H1 (cell line): ENCODE results near the gene APH1B. TPM values are rescaled to one million over a fixed set of nuclear protein-coding genes. Genes with fewer than 3 reads are reported as not detected.

ENCODE experiments used
- CTCF ChIA-PET: fragments of 300-600 bp; sonication (Branson Sonifier 250); formaldehyde crosslinking; loops from one replicate; lab custom pipeline; 2021; ENCODE audit not compliant: partially characterized antibody; lab: Charles Lee
- POLR2A ChIA-PET: fragments of 300-600 bp; sonication (Branson Sonifier 250); formaldehyde crosslinking; loops from one replicate; lab custom pipeline; 2021; ENCODE audit warnings: inconsistent platforms; ENCODE audit not compliant: partially characterized antibody; lab: Charles Lee
- DNase-seq, 2 experiments: peaks; one replicate each; pipeline versions ENCODE4 v3.0.0 to v3.0.0-alpha.2; 2010 to 2022; ENCODE audit warnings: low spot score in 2 of 2, low read depth in 1 of 2, mixed read lengths in 1 of 2
- FAIRE-seq: peaks from 2 replicates; lab custom pipeline; 2011; peaks lifted over from hg19 to GRCh38; lab: Jason Lieb, UNC
- H2AFZ ChIP-seq: 2 replicates; pipeline ENCODE4 v1.8.1; 2012; ENCODE audit warnings: low read length, inconsistent platforms
- H2AK5ac ChIP-seq: 2 replicates; pipeline ENCODE4 v1.6.1; 2013; ENCODE audit warnings: low read depth, low read length
- H2BK120ac ChIP-seq: replicated peaks from 2 replicates; pipeline ENCODE3; 2013; ENCODE audit warnings: low read depth, low read length, inconsistent platforms
- H2BK12ac ChIP-seq: 2 replicates; pipeline ENCODE4 v1.6.1; 2013; ENCODE audit warnings: low read depth, low read length
- H2BK15ac ChIP-seq: 2 replicates; pipeline ENCODE4 v1.6.1; 2013; ENCODE audit warnings: low read length
- H2BK20ac ChIP-seq: 2 replicates; pipeline ENCODE4 v1.6.1; 2013; ENCODE audit warnings: low read length
- H2BK5ac ChIP-seq: 2 replicates; pipeline ENCODE4 v1.6.1; 2013; ENCODE audit warnings: low read depth, low read length
- H3K14ac ChIP-seq: 2 replicates; pipeline ENCODE4 v1.6.1; 2013; ENCODE audit warnings: inconsistent platforms; ENCODE audit not compliant: insufficient read length
- H3K18ac ChIP-seq: 2 replicates; pipeline ENCODE4 v1.6.1; 2013; ENCODE audit warnings: low read length; ENCODE audit errors: extremely low read depth
- H3K23ac ChIP-seq: 2 replicates; pipeline ENCODE4 v1.6.1; 2013; ENCODE audit warnings: inconsistent platforms; ENCODE audit not compliant: insufficient read length
- H3K23me2 ChIP-seq: 2 replicates; pipeline ENCODE4 v1.6.1; 2013; ENCODE audit warnings: low read depth, low read length
- H3K27ac ChIP-seq: 2 replicates; pipeline ENCODE4 v1.6.1; 2011; ENCODE audit warnings: low read depth, low read length, inconsistent platforms
- H3K27me3 ChIP-seq, 4 experiments: replicated peaks in 1 of 4; 1 replicate in 1 of 4; 2 replicates in 3 of 4; pipeline versions ENCODE4 v1.6.1 to v1.8.1; 2011 to 2013; ENCODE audit warnings: low read length in 3 of 4, mild to moderate bottlenecking in 3 of 4, inconsistent platforms in 2 of 4, mixed read lengths in 2 of 4, moderate library complexity in 1 of 4; ENCODE audit not compliant: control insufficient read depth in 3 of 4, insufficient read depth in 3 of 4; ENCODE audit errors: extremely low read depth in 1 of 4
- H3K36me3 ChIP-seq, 4 experiments: 2 replicates each; pipeline versions ENCODE4 v1.6.1 to v1.8.1; 2011 to 2013; ENCODE audit warnings: mild to moderate bottlenecking in 4 of 4, low read length in 3 of 4, moderate library complexity in 2 of 4, control low read depth in 1 of 4, inconsistent platforms in 1 of 4; ENCODE audit not compliant: insufficient read depth in 4 of 4, control insufficient read depth in 2 of 4
- H3K4ac ChIP-seq: replicated peaks from 2 replicates; pipeline ENCODE3; 2013; ENCODE audit warnings: low read length, low read depth, mixed read lengths, inconsistent platforms; ENCODE audit not compliant: insufficient read length
- H3K4me1 ChIP-seq, 4 experiments: replicated peaks in 1 of 4; 1 replicate in 1 of 4; 2 replicates in 3 of 4; pipeline versions ENCODE4 v1.6.1 to v1.8.1; 2011 to 2013; ENCODE audit warnings: low read length in 3 of 4, inconsistent platforms in 2 of 4, mixed read lengths in 1 of 4; ENCODE audit not compliant: insufficient read depth in 4 of 4, control insufficient read depth in 3 of 4
- H3K4me2 ChIP-seq, 2 experiments: 2 replicates each; pipeline versions ENCODE4 v1.6.1 to v1.8.1; 2011 to 2013; ENCODE audit warnings: low read depth in 2 of 2, low read length in 2 of 2, control low read depth in 1 of 2, inconsistent platforms in 1 of 2, mild to moderate bottlenecking in 1 of 2; ENCODE audit not compliant: insufficient read depth in 1 of 2
- H3K4me3 ChIP-seq, 4 experiments: fragments of 200-600, 300-600 bp in 1 of 4; sonication (generic), shearing (Covaris generic), sonication (Bioruptor Twin) in 1 of 4; 2 replicates each; pipeline versions ENCODE4 v1.5.1 to v1.8.1; 2011 to 2016; ENCODE audit warnings: low read length in 4 of 4, low read depth in 3 of 4, control low read depth in 2 of 4, inconsistent platforms in 2 of 4, mild to moderate bottlenecking in 2 of 4, mixed read lengths in 1 of 4, moderate library complexity in 1 of 4; ENCODE audit not compliant: insufficient read depth in 2 of 4; ENCODE audit errors: extremely low read depth in 1 of 4
- H3K56ac ChIP-seq: replicated peaks from 2 replicates; pipeline ENCODE3; 2013; ENCODE audit warnings: low read depth, mild to moderate bottlenecking, mixed read lengths, low read length, inconsistent platforms; ENCODE audit not compliant: insufficient read length
- H3K79me1 ChIP-seq: 2 replicates; pipeline ENCODE4 v1.6.1; 2013; ENCODE audit warnings: low read depth, low read length, control low read depth
- H3K79me2 ChIP-seq, 2 experiments: 2 replicates each; pipeline versions ENCODE4 v1.6.1 to v1.8.1; 2012 to 2013; ENCODE audit warnings: low read length in 2 of 2, mild to moderate bottlenecking in 2 of 2, inconsistent platforms in 1 of 2; ENCODE audit not compliant: insufficient read depth in 2 of 2, control insufficient read depth in 1 of 2
- H3K9ac ChIP-seq, 4 experiments: replicated peaks in 1 of 4; 1 replicate in 1 of 4; 2 replicates in 3 of 4; pipeline versions ENCODE4 v1.6.1 to v1.8.1; 2011 to 2013; ENCODE audit warnings: low read depth in 3 of 4, low read length in 3 of 4, control low read depth in 2 of 4, mild to moderate bottlenecking in 2 of 4, moderate library complexity in 2 of 4, inconsistent platforms in 1 of 4; ENCODE audit errors: extremely low read depth in 1 of 4
- H3K9me3 ChIP-seq, 2 experiments: 2 replicates each; pipeline versions ENCODE4 v1.6.1 to v1.8.1; 2012 to 2013; ENCODE audit warnings: mild to moderate bottlenecking in 2 of 2, moderate library complexity in 2 of 2, control low read depth in 1 of 2, inconsistent platforms in 1 of 2, low read depth in 1 of 2, low read length in 1 of 2, mixed read lengths in 1 of 2; ENCODE audit not compliant: insufficient read depth in 2 of 2
- H4K20me1 ChIP-seq, 2 experiments: replicated peaks in 1 of 2; 2 replicates each; pipeline versions ENCODE3 to v1.8.1; 2011 to 2013; ENCODE audit warnings: inconsistent platforms in 2 of 2, low read length in 2 of 2, mild to moderate bottlenecking in 1 of 2; ENCODE audit not compliant: insufficient read depth in 2 of 2, control insufficient read depth in 1 of 2
- H4K5ac ChIP-seq: 2 replicates; pipeline ENCODE4 v1.6.1; 2013; ENCODE audit warnings: low read length, low read depth, mixed read lengths, inconsistent platforms; ENCODE audit not compliant: insufficient read length
- H4K8ac ChIP-seq: 2 replicates; pipeline ENCODE4 v1.8.0; 2013; ENCODE audit warnings: mild to moderate bottlenecking, moderate library complexity, low read length, inconsistent platforms; ENCODE audit not compliant: insufficient read depth; ENCODE audit errors: extremely low read depth
- H4K91ac ChIP-seq: replicated peaks from 2 replicates; pipeline ENCODE3; 2013; ENCODE audit warnings: low read length, mixed read lengths, inconsistent platforms; ENCODE audit not compliant: insufficient read length
- ATF2 ChIP-seq: IDR thresholded peaks from 2 replicates; pipeline ENCODE4 v1.6.1; 2012; ENCODE audit warnings: low read length, inconsistent platforms
- CHD1 ChIP-seq: IDR thresholded peaks from 2 replicates; pipeline ENCODE4 v1.6.1; 2012; ENCODE audit warnings: low read depth, low read length, improper control_type of control experiment
- MAFK ChIP-seq: IDR thresholded peaks from 2 replicates; pipeline ENCODE4 v1.6.1; 2012; ENCODE audit warnings: low read depth, mild to moderate bottlenecking, improper control_type of control experiment, low read length
- PHF8 ChIP-seq: fragments of 200-600 bp; sonication (generic); conservative IDR thresholded peaks from 2 replicates; pipeline ENCODE4 v1.7.1; 2012; ENCODE audit warnings: low read depth, mild to moderate bottlenecking, inconsistent platforms, low read length, moderate library complexity
- RAD21 ChIP-seq, 2 experiments: IDR thresholded peaks in 1 of 2; conservative IDR thresholded peaks in 1 of 2; 2 replicates each; pipeline ENCODE4 v1.6.1; 2011; ENCODE audit warnings: low read depth in 2 of 2, low read length in 2 of 2, improper control_type of control experiment in 1 of 2, inconsistent platforms in 1 of 2, mild to moderate bottlenecking in 1 of 2, moderate library complexity in 1 of 2
- SP2 ChIP-seq: IDR thresholded peaks from 2 replicates; pipeline ENCODE4 v1.6.1; 2012; ENCODE audit warnings: mild to moderate bottlenecking, low read length, inconsistent platforms
- SRF ChIP-seq: IDR thresholded peaks from 2 replicates; pipeline ENCODE4 v1.6.1; 2011; ENCODE audit warnings: mild to moderate bottlenecking, low read depth, low read length, moderate library complexity
- USF2 ChIP-seq: IDR thresholded peaks from 2 replicates; pipeline ENCODE4 v1.6.1; 2011; ENCODE audit warnings: low read length, improper control_type of control experiment
- WGBS, 2 experiments: shearing (Covaris generic) in 1 of 2; methylation state at CpG; one replicate each; pipeline versions ENCODE4 v1.1.6 to v1.1.7; 2013 to 2015; ENCODE audit warnings: low lambda C conversion rate in 2 of 2, mixed read lengths in 2 of 2, inconsistent platforms in 1 of 2, low coverage in 1 of 2, missing lambda C conversion rate in 1 of 2; ENCODE audit not compliant: insufficient replicate concordance in 2 of 2, insufficient coverage in 1 of 2, insufficient read length in 1 of 2; ENCODE audit errors: extremely low coverage in 1 of 2, missing lambda C conversion rate in 1 of 2; 5-methylcytosine and 5-hydroxymethylcytosine counted together
- polyA plus RNA-seq, 7 experiments: library from polyadenylated mRNA; depleted of rRNA in 3 of 7; stranded (reverse) in 5 of 7; unstranded in 2 of 7; fragments of >200 nt in 5 of 7; fragments of 200-250 nt in 2 of 7; gene quantifications; 1 replicate in 5 of 7; 2 replicates in 1 of 7; 4 replicates in 1 of 7; pipeline versions ENCODE4 v1.2.1 to v1.2.3, GENCODE V29; 2011 to 2013; ENCODE audit warnings: missing spikeins in 2 of 7, mixed read lengths in 2 of 7
- total RNA-seq: library from RNA; stranded (reverse); fragmentation: NEBNext Ultra II Directional; extraction: Animal tissue kit (Norgen Biotek cat#: 25700); gene quantifications from 2 replicates; pipeline ENCODE4 v1.2.1, GENCODE V29; 2021

APH1B gene
- total and polyA plus RNA-seq, 2 of the 8 experiments (the other 6 are each of a cell fraction or from before 2014, with no cell fraction given), result 11.5 to 22.9 TPM

- no peak overlapping the region for H3K9ac ChIP-seq
- no peak overlapping the region for H3K4ac ChIP-seq
- DNase-seq, result no peak
- no peaks in the 10 kb centered on the region for H3K36me3 ChIP-seq
- H3K4me1 ChIP-seq, result peaks cover 11 to 19% (median 13%) of the 10 kb centered on the region in 4 experiments
- ChIA-PET CTCF (interaction anchor here (0.6 kb wide), 1 partner anchor 58 kb away, joined by 3 read pairs; no protein-coding TSS in a partner anchor), POLR2A (no interaction called here)
- no peak overlapping the region for H3K18ac ChIP-seq
- H2AK5ac ChIP-seq, result no peak overlapping the region
- H2BK12ac ChIP-seq, result no peak overlapping the region; the same call in 1 of the 2 replicates
- no peak overlapping the region for H2AFZ ChIP-seq
- H4K8ac ChIP-seq, result no peak overlapping the region
- no peaks in the 10 kb centered on the region for H3K79me1 ChIP-seq
- H3K27me3 ChIP-seq, result no peaks in the 10 kb centered on the region
- peak overlapping the region; percentile 6 for H4K91ac ChIP-seq
- H2BK120ac ChIP-seq, result no peak overlapping the region
- no peaks in the 10 kb centered on the region for H3K23me2 ChIP-seq
- no peaks in the 10 kb centered on the region for H3K79me2 ChIP-seq
- no peak overlapping the region for H3K4me2 ChIP-seq
- H3K56ac ChIP-seq, result no peak overlapping the region
- no peak overlapping the region for H2BK5ac ChIP-seq
- H4K20me1 ChIP-seq, result no peaks in the 10 kb centered on the region
- no peak overlapping the region for H2BK20ac ChIP-seq
- 90% methylated on average over 5 of the region's 5 CpGs; no CpG with 5 or more reads in 1 of the 2 experiments for WGBS, 2 experiments
- no peak overlapping the region for H3K14ac ChIP-seq
- H3K23ac ChIP-seq, result no peak overlapping the region
- H3K9me3 ChIP-seq, result no peaks in the 10 kb centered on the region
- FAIRE-seq, result no peak
- no peak overlapping the region for H4K5ac ChIP-seq
- H2BK15ac ChIP-seq, result 0 out of 2 replicates have a peak overlapping the region, but pooled peaks have one; percentile 35
- no peak overlapping the region for H3K4me3 ChIP-seq
- no peak overlapping the region for H3K27ac ChIP-seq
- TF ChIP-seq USF2 (no peak), RAD21 (IDR thresholded peaks at IDR 0.05 in 1 of 2, conservative IDR thresholded peaks at IDR 0.05 in 1 of 2; ENCODE audit: low read depth in 2 of 2, low read length in 2 of 2) (no peak), PHF8 (no peak), MAFK (no peak), CHD1 (no peak), SP2 (no peak), ATF2 (no peak), SRF (no peak)
Measured at GRCh38 chr15:63344731-63345390, 67.5 kb downstream of the APH1B start.
